NCI-H146 treated with DMSO at 0.1 percent for 48 hours (cell line): ENCODE data around the gene ARHGEF28.

Experiments
- DNase-seq: peaks from one replicate; lab custom pipeline; 2025; ENCODE audit not compliant: unreplicated experiment; lab: John Stamatoyannopoulos, UW

The ARHGEF28 gene

DNA sequence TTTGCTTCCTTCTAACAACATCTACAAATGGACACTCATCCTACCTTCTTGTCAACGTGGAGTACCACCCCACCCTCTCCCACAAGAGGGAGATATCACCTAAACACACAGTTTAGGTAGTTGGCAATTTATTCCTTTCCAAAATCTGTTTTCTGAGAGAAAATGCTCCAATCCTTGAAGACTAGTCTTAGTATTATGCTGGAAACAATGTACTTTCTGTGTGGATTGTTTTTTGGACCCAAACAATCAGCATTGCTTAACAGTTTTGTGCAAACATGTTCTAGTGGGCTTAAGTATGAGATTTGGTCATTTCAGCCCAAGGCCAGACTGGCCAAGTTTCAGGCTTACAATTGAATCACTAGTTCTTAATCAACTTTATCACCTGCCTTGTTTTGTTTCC is 359.1 kb downstream of the ARHGEF28 start:
- DNase-seq: no peak

- no peak for DNase-seq
These were observed 360.7 kb downstream of the ARHGEF28 start for GRCh38 chr5:73986729-73987128.

GRCh38 chr5:73987915-73988314 is 361.9 kb downstream of the ARHGEF28 start:
- DNase-seq: no peak

GRCh38 chr5:73989956-73990355 is 364.0 kb downstream of the ARHGEF28 start:
- no peak for DNase-seq
